ENCODE data around the gene GEN1.
A peak's percentile ranks its signal among the peaks of the same experiment; 100 is the strongest.
"Not testable (repeated sequence)": the region's sequence is repeated elsewhere in the genome, so short reads cannot be mapped to it uniquely, and the experiment has no call there.

Gene GEN1

GRCh38 chr2:17798338-17798737, 44.4 kb downstream of the GEN1 start:
- no peak for DNase-seq

GRCh38 chr2:17799301-17800120, 45.6 kb downstream of the GEN1 start:
- no peak for DNase-seq

GRCh38 chr2:17800219-17800618, 46.3 kb downstream of the GEN1 start:
- DNase-seq, result no peak

GRCh38 chr2:17800693-17801458, 46.9 kb downstream of the GEN1 start:
- no peak for DNase-seq

- no peak for DNase-seq
Measured at GRCh38 chr2:17803497-17803896, 49.6 kb downstream of the GEN1 start.

GRCh38 chr2:17804358-17804757, 50.4 kb downstream of the GEN1 start:
- DNase-seq, result no peak

- no peak for DNase-seq
Measured at GRCh38 chr2:17805166-17805565, 51.2 kb downstream of the GEN1 start.

- no peak for DNase-seq
Measured at GRCh38 chr2:17805717-17806363, 51.9 kb downstream of the GEN1 start.

GRCh38 chr2:17813010-17813741, 59.2 kb downstream of the GEN1 start:
- DNase-seq, result no peak

GRCh38 chr2:17813742-17814473, 60.0 kb downstream of the GEN1 start:
- no peak for DNase-seq

GRCh38 chr2:17814601-17815000, 60.7 kb downstream of the GEN1 start:
- DNase-seq, result no peak

- no peak for DNase-seq
Measured at GRCh38 chr2:17815468-17816184, 61.7 kb downstream of the GEN1 start.

- DNase-seq, result no peak
Measured at GRCh38 chr2:17816396-17817245, 62.7 kb downstream of the GEN1 start, which contains the start of gene MSGN1. Gene MSGN1 (plus strand): TSS chr2:17816460. CDS start chr2:17816519, 59 bp downstream.

GRCh38 chr2:17818235-17818815, 64.4 kb downstream of the GEN1 start:
- no peak for DNase-seq

- no peak for DNase-seq
Measured at GRCh38 chr2:17821080-17821479, 67.1 kb downstream of the GEN1 start.

GRCh38 chr2:17821535-17822444, 67.9 kb downstream of the GEN1 start:
- peak; percentile 11 for DNase-seq

GRCh38 chr2:17822445-17823117, 68.6 kb downstream of the GEN1 start:
- DNase-seq, result no peak

GRCh38 chr2:17823646-17824045, 69.7 kb downstream of the GEN1 start:
- DNase-seq, result not testable (repeated sequence)
